Glutamatergic neuron (in vitro differentiated cells): ENCODE measurements around the gene ST6GALNAC3. TPM values are rescaled to one million over a fixed set of nuclear protein-coding genes. Genes with fewer than 3 reads are reported as not detected.

ENCODE experiments used
- DNase-seq: peaks from one replicate; pipeline ENCODE4 v3.0.0; 2022
- H3K27ac Mint-ChIP-seq: one replicate; pipeline ENCODE4 v1.8.0; 2020; ENCODE audit warnings: mild to moderate bottlenecking, mixed read lengths, inconsistent platforms; ENCODE audit not compliant: unreplicated experiment
- H3K27me3 Mint-ChIP-seq: one replicate; pipeline ENCODE4 v1.8.0; 2020; ENCODE audit warnings: mild to moderate bottlenecking, moderate library complexity, mixed read lengths, inconsistent platforms; ENCODE audit not compliant: unreplicated experiment
- H3K36me3 Mint-ChIP-seq: one replicate; pipeline ENCODE4 v1.8.0; 2020; ENCODE audit warnings: mild to moderate bottlenecking, mixed read lengths, inconsistent platforms; ENCODE audit not compliant: unreplicated experiment
- H3K4me1 Mint-ChIP-seq: one replicate; pipeline ENCODE4 v1.8.0; 2020; ENCODE audit warnings: mild to moderate bottlenecking, low read depth, mixed read lengths, inconsistent platforms; ENCODE audit not compliant: unreplicated experiment
- H3K4me3 Mint-ChIP-seq: one replicate; pipeline ENCODE4 v1.8.0; 2020; ENCODE audit warnings: mild to moderate bottlenecking, mixed read lengths, inconsistent platforms; ENCODE audit not compliant: unreplicated experiment
- H3K9me3 Mint-ChIP-seq: one replicate; pipeline ENCODE4 v1.8.0; 2020; ENCODE audit warnings: mild to moderate bottlenecking, moderate library complexity, mixed read lengths, inconsistent platforms; ENCODE audit not compliant: unreplicated experiment
- total RNA-seq: library from RNA; stranded (reverse); fragmentation: NEBNext Ultra II Directional; extraction: Animal tissue kit (Norgen Biotek cat#: 25700); gene quantifications from one replicate; pipeline ENCODE4 v1.2.1, GENCODE V29; 2021; ENCODE audit not compliant: unreplicated experiment
- TF ChIP-seq, protein P1 (sequence below): fragments of 200-600 bp; sonication (generic); IDR thresholded peaks from one replicate; pipeline ENCODE4 v1.5.0; 2021; ENCODE audit not compliant: partially characterized antibody, unreplicated experiment

The ST6GALNAC3 gene
- total RNA-seq, 1 donor from 2014 or later = 6.5 TPM

DNA sequence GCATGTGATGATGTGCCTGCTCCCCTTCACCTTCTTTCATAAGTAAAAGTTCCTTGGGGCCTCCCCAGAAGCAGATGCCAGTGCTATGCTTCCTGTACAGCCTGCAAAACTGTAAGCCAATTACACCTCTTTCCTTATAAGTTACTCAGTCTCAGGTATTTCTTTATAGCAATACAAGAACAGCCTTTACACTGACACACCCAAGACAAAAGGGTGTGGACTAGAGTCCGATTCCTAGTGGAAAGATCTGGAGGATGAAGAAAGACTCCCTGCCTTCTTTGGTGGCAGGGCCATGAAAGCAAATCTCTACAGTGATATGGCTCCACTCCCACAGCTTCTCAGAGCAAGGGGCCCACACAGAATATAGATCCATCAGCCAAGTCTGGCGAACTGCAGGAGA, 583.1 kb downstream of the ST6GALNAC3 start:
- H3K27ac Mint-ChIP-seq = no peak overlapping the region
- no peaks in the 10 kb centered on the region for H3K27me3 Mint-ChIP-seq
- TF ChIP-seq, protein P1, sequence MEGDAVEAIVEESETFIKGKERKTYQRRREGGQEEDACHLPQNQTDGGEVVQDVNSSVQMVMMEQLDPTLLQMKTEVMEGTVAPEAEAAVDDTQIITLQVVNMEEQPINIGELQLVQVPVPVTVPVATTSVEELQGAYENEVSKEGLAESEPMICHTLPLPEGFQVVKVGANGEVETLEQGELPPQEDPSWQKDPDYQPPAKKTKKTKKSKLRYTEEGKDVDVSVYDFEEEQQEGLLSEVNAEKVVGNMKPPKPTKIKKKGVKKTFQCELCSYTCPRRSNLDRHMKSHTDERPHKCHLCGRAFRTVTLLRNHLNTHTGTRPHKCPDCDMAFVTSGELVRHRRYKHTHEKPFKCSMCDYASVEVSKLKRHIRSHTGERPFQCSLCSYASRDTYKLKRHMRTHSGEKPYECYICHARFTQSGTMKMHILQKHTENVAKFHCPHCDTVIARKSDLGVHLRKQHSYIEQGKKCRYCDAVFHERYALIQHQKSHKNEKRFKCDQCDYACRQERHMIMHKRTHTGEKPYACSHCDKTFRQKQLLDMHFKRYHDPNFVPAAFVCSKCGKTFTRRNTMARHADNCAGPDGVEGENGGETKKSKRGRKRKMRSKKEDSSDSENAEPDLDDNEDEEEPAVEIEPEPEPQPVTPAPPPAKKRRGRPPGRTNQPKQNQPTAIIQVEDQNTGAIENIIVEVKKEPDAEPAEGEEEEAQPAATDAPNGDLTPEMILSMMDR = no peak
- no peak overlapping the region for H3K4me3 Mint-ChIP-seq
- no peaks in the 10 kb centered on the region for H3K36me3 Mint-ChIP-seq
- H3K4me1 Mint-ChIP-seq = no peaks in the 10 kb centered on the region
- no peak for DNase-seq
- peaks cover 3% of the 10 kb centered on the region for H3K9me3 Mint-ChIP-seq

DNA sequence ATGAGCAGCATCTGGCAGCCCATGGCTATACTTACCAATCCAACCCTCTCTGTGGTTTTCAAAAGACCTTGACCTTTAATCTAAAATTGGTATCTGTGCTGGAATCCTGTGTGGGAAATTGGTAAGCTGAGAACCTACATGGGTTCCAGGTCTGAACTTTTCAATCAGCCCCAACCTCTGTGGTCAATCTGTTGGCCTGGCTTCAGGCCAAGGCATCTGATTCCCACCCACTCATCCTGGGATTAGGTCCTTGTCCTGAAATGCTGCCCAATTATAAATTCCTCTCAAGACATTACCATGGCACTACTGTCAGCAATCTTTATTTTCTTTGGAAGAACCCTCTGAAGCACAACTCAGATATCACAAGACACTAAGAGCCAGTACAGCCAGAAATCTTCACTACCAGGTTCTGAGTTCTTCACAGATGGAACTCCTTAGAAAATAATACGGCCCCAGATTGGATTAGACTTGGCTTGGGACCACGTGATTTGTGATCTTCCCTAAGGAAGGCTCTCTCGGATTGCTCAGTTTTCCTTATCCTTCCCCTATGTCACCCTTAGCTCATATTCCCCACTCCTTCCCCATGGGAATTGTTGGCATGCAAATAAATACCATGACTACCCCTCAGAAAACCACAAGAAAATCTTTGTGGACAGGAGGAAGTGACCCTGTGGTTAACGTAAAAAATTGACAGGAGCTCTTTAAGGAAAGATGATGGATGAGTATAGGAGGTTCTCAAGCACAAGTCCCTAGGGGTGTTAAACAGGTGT, 584.8 kb downstream of the ST6GALNAC3 start:
- Mint-ChIP-seq H3K36me3 (no peaks in the 10 kb centered on the region), H3K4me1 (no peaks in the 10 kb centered on the region), H3K27ac (no peak overlapping the region), H3K4me3 (no peak overlapping the region), H3K27me3 (no peaks in the 10 kb centered on the region), H3K9me3 (peaks cover 5% of the 10 kb centered on the region)
- TF ChIP-seq, protein P1 = no peak
- DNase-seq = no peak

DNA sequence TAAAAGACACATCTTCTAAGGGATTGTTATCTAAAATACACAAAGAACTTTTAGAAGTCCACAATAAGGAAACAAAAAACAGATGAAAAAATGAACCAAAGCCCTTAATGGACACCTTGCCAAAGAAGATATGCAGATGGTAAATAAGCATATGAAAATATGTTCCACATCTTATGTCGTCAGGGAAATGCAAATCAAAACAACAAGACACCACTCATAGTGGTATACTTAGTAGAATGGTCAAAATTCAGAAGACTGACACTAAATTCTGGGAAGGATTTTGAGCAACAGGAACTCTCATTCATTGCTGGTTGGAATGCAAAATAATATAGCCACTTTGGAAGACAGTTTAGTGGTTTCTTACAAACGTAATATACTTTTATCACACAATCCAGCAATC, 587.0 kb downstream of the ST6GALNAC3 start:
- Mint-ChIP-seq H3K27me3 (no peaks in the 10 kb centered on the region), H3K27ac (no peak overlapping the region), H3K4me1 (no peaks in the 10 kb centered on the region), H3K4me3 (no peak overlapping the region), H3K9me3 (peaks cover 5% of the 10 kb centered on the region), H3K36me3 (no peaks in the 10 kb centered on the region)
- TF ChIP-seq, protein P1 = no peak
- no peak for DNase-seq

DNA sequence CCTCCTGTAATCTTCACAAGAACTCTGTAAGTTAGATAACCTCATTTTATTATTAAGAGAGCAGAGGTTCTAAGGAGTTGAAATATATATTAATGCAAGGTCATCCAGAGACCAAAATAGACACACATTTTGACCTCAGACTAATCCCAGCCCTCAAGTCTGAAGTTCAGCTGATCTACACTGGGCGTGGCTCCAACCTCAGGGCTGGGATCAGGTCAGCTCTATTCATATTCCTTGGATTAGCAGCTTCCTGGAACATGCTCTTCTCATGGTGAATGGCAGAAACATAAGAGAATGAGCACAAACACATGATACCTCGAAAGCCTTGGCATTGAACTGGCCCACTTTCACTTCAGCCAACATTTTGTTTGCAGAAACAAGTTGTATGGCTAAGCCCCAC, 592.0 kb downstream of the ST6GALNAC3 start:
- Mint-ChIP-seq H3K36me3 (peaks cover 5% of the 10 kb centered on the region), H3K9me3 (peaks cover 5% of the 10 kb centered on the region), H3K27me3 (no peaks in the 10 kb centered on the region), H3K4me3 (no peak overlapping the region), H3K4me1 (peaks cover 2% of the 10 kb centered on the region), H3K27ac (no peak overlapping the region)
- TF ChIP-seq, protein P1 = no peak
- no peak for DNase-seq

DNA sequence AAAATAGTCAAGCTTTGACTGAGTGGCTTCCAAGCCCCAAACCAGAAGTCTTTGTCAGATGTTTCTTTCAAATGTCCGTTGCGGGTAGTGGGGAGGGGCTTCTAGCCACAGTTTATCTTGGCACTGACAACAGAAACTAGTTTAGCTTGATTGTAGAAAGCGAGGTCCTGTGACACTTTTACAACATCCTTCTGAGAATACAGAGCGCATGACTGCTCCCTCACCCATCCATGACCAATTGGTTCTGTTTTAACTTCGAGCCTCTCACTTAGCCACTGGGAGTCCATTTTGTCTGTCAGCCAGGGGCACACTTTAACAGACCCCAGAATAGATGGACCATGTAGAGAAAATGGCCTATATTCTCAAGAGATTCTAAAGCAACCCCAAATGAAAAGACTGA, 593.5 kb downstream of the ST6GALNAC3 start:
- Mint-ChIP-seq H3K36me3 (peaks cover 5% of the 10 kb centered on the region), H3K4me3 (no peak overlapping the region), H3K4me1 (peaks cover 2% of the 10 kb centered on the region), H3K9me3 (peaks cover 4% of the 10 kb centered on the region), H3K27ac (peak overlapping the region; percentile 19), H3K27me3 (no peaks in the 10 kb centered on the region)
- no peak for DNase-seq
- TF ChIP-seq, protein P1 = no peak
